Sigmoid colon (tissue), 4 donors: ENCODE results near the gene KIF26A.

ENCODE experiments used
- CTCF ChIP-seq, 4 experiments: fragments of 450-650 bp in 3 of 4; fragments of 200-600 bp in 1 of 4; IDR thresholded peaks; one replicate each; pipeline ENCODE4 v1.5.1; 2016 to 2019; ENCODE audit warnings: antibody characterized with exemption in 4 of 4, mild to moderate bottlenecking in 3 of 4, moderate library complexity in 2 of 4
- POLR2A ChIP-seq, 2 donors: fragments of 450-650 bp; IDR thresholded peaks; one replicate each; pipeline ENCODE4 v1.6.1; 2016; ENCODE audit warnings: antibody characterized with exemption in 2 of 2, mild to moderate bottlenecking in 2 of 2, moderate library complexity in 2 of 2
- POLR2AphosphoS5 ChIP-seq, 4 donors: sonication (generic); formaldehyde crosslinking; IDR thresholded peaks; one replicate each; pipeline ENCODE4 v1.6.1; 2017; ENCODE audit warnings: antibody characterized with exemption in 4 of 4

- TF ChIP-seq CTCF (IDR thresholded peaks at IDR 0.05) (no peak), POLR2AphosphoS5 (IDR thresholded peaks at IDR 0.05) (no peak), POLR2A (IDR thresholded peaks at IDR 0.05) (no peak)
Observed at GRCh38 chr14:104189629-104190335, 51.4 kb downstream of the KIF26A start.
